HCT116 (cell line): Measurements from ENCODE around the gene KLHDC7B. TPM values are rescaled to one million over a fixed set of nuclear protein-coding genes. Genes with fewer than 3 reads are reported as not detected.

Experiments
- ATAC-seq: fragments of 200-7000 bp; cut with Tn5 transposase; 2 replicates; pipeline ENCODE4 v1.9.1; 2020; ENCODE audit warnings: mild to moderate bottlenecking, moderate library complexity
- BruUV-seq: library from RNA; stranded (reverse); fragments of 400-500 nt; replicated peaks from 2 replicates; lab custom pipeline; 2021; lab: Mats Ljungman, UMichigan
- CTCF ChIA-PET: fragments of 300-600 bp; sonication (Branson Sonifier 250); formaldehyde crosslinking; loops from one replicate; lab custom pipeline; 2021; ENCODE audit warnings: antibody characterized with exemption; lab: Charles Lee
- POLR2A ChIA-PET: fragments of 300-600, 350-600 bp; sonication (Branson Sonifier 250); formaldehyde crosslinking; loops from one replicate; lab custom pipeline; 2021; ENCODE audit warnings: antibody characterized with exemption; lab: Charles Lee
- RAD21 ChIA-PET, 2 experiments: fragments of 300-600 bp; sonication (Branson Sonifier 250); formaldehyde crosslinking; loops; one replicate each; lab custom pipeline; 2023; ENCODE audit warnings: low total read pairs in 2 of 2; ENCODE audit not compliant: uncharacterized antibody in 2 of 2, unreplicated experiment in 2 of 2, low non-redundant PET in 1 of 2; lab: Charles Lee
- DNase-seq: peaks from one replicate; pipeline ENCODE4 v3.0.0-alpha.2; 2010; ENCODE audit warnings: low read depth, low spot score
- H2AFZ ChIP-seq: fragments of 200-600 bp; shearing (Covaris generic), sonication (generic); 2 replicates; pipeline ENCODE4 v1.6.1; 2017; ENCODE audit warnings: low read depth, mixed run types, mixed read lengths, antibody characterized with exemption, low read length; ENCODE audit not compliant: poor library complexity, severe bottlenecking
- H3K27ac ChIP-seq: 2 replicates; pipeline ENCODE4 v1.5.1; 2012; ENCODE audit warnings: low read depth, low read length
- H3K27me3 ChIP-seq: fragments of 200-600 bp; sonication (generic); 2 replicates; pipeline ENCODE4 v1.6.1; 2016; ENCODE audit warnings: mixed run types, low read length, mixed read lengths; ENCODE audit not compliant: insufficient read depth
- H3K36me3 ChIP-seq, 2 experiments: fragments of 200-500 bp in 1 of 2; fragments of 200-600 bp in 1 of 2; sonication (Bioruptor generic) in 1 of 2; sonication (generic) in 1 of 2; 2 replicates each; pipeline versions ENCODE4 v1.5.1 to v1.6.1; 2014 to 2016; ENCODE audit warnings: low read length in 2 of 2, inconsistent platforms in 1 of 2, mixed read lengths in 1 of 2, mixed run types in 1 of 2; ENCODE audit not compliant: insufficient read depth in 2 of 2, control insufficient read depth in 1 of 2
- H3K4me1 ChIP-seq, 2 experiments: fragments of 200-600 bp in 1 of 2; sonication (generic) in 1 of 2; 2 replicates each; pipeline versions ENCODE4 v1.5.1 to v1.6.1; 2012 to 2017; ENCODE audit warnings: low read length in 2 of 2, inconsistent platforms in 1 of 2, mild to moderate bottlenecking in 1 of 2, mixed read lengths in 1 of 2, mixed run types in 1 of 2, moderate library complexity in 1 of 2; ENCODE audit not compliant: insufficient read depth in 2 of 2, control insufficient read depth in 1 of 2
- H3K4me2 ChIP-seq: fragments of 200-600 bp; sonication (generic); 2 replicates; pipeline ENCODE4 v1.6.1; 2017; ENCODE audit warnings: mixed run types, low read length, mixed read lengths
- H3K4me3 ChIP-seq, 2 experiments: fragments of 200-600 bp in 1 of 2; sonication (generic) in 1 of 2; replicated peaks in 1 of 2; 2 replicates each; pipeline ENCODE4 v1.5.1; 2011 to 2016; ENCODE audit warnings: low read length in 2 of 2, control low read depth in 1 of 2, low read depth in 1 of 2, mild to moderate bottlenecking in 1 of 2, mixed read lengths in 1 of 2, mixed run types in 1 of 2
- H3K79me2 ChIP-seq: fragments of 200-600 bp; sonication (generic); 2 replicates; pipeline ENCODE4 v1.6.1; 2017; ENCODE audit warnings: mild to moderate bottlenecking, mixed run types, low read length, moderate library complexity, mixed read lengths; ENCODE audit not compliant: insufficient read depth
- H3K9ac ChIP-seq: fragments of 200-600 bp; sonication (generic); 2 replicates; pipeline ENCODE4 v1.6.1; 2016; ENCODE audit warnings: low read length, mixed read lengths
- H3K9me2 ChIP-seq: fragments of 200-600 bp; sonication (generic), shearing (Covaris generic); 2 replicates; pipeline ENCODE4 v1.6.1; 2017; ENCODE audit warnings: mixed run types, mild to moderate bottlenecking, moderate library complexity; ENCODE audit not compliant: insufficient read depth
- H3K9me3 ChIP-seq, 2 experiments: fragments of 200-500 bp in 1 of 2; fragments of 200-600 bp in 1 of 2; sonication (Bioruptor generic) in 1 of 2; sonication (generic) in 1 of 2; 2 replicates each; pipeline ENCODE4 v1.6.1; 2014 to 2017; ENCODE audit warnings: low read length in 2 of 2, mixed read lengths in 2 of 2, inconsistent platforms in 1 of 2, low read depth in 1 of 2, mild to moderate bottlenecking in 1 of 2, mixed run types in 1 of 2, moderate library complexity in 1 of 2; ENCODE audit not compliant: control insufficient read depth in 1 of 2, insufficient read depth in 1 of 2
- H4K20me1 ChIP-seq: fragments of 200-600 bp; sonication (generic), shearing (Covaris generic); 2 replicates; pipeline ENCODE4 v1.6.1; 2017; ENCODE audit warnings: mixed run types, mild to moderate bottlenecking, moderate library complexity; ENCODE audit not compliant: insufficient read depth
- ATF3 ChIP-seq: IDR thresholded peaks from 2 replicates; pipeline ENCODE4 v1.6.1; 2012
- CBX3 ChIP-seq: IDR thresholded peaks from 2 replicates; pipeline ENCODE4 v1.6.1; 2012; ENCODE audit warnings: low read depth
- ELF1 ChIP-seq: IDR thresholded peaks from 2 replicates; pipeline ENCODE4 v1.6.1; 2012; ENCODE audit warnings: low read depth, borderline replicate concordance
- EZH2phosphoT487 ChIP-seq: fragments of 200-600 bp; IDR thresholded peaks from 2 replicates; pipeline ENCODE4 v1.6.1; 2018; ENCODE audit warnings: antibody characterized with exemption, borderline replicate concordance
- FOSL1 ChIP-seq: IDR thresholded peaks from 2 replicates; pipeline ENCODE4 v1.6.1; 2012; ENCODE audit warnings: low read depth
- POLR2A ChIP-seq: IDR thresholded peaks from 2 replicates; pipeline ENCODE4 v1.7.0; 2011; ENCODE audit warnings: borderline replicate concordance; ENCODE audit not compliant: insufficient read depth, insufficient read length; ENCODE audit errors: extremely low read depth
- POLR2AphosphoS5 ChIP-seq: IDR thresholded peaks from 2 replicates; pipeline ENCODE4 v1.6.1; 2011; ENCODE audit warnings: mild to moderate bottlenecking, low read depth, low read length, moderate library complexity
- RAD21 ChIP-seq: IDR thresholded peaks from 2 replicates; pipeline ENCODE4 v1.6.1; 2012; ENCODE audit warnings: low read depth, mild to moderate bottlenecking
- SIN3A ChIP-seq: IDR thresholded peaks from 2 replicates; pipeline ENCODE4 v1.6.1; 2012; ENCODE audit warnings: low read depth
- SRF ChIP-seq: IDR thresholded peaks from 2 replicates; pipeline ENCODE4 v1.6.1; 2012; ENCODE audit warnings: low read depth
- TCF7L2 ChIP-seq: IDR thresholded peaks from 2 replicates; pipeline ENCODE4 v1.7.0; 2011; ENCODE audit warnings: borderline replicate concordance, inconsistent platforms; ENCODE audit not compliant: insufficient read depth, insufficient read length; ENCODE audit errors: extremely low read depth
- ZBTB33 ChIP-seq: IDR thresholded peaks from 2 replicates; pipeline ENCODE4 v1.6.1; 2011; ENCODE audit warnings: mild to moderate bottlenecking, low read length, moderate library complexity; ENCODE audit not compliant: insufficient replicate concordance; ENCODE audit errors: extremely low read depth
- ZFX ChIP-seq: fragments of 450-650 bp; IDR thresholded peaks from 2 replicates; pipeline ENCODE4 v1.6.1; 2017
- ZNF274 ChIP-seq: fragments of 200-500 bp; sonication (Bioruptor generic); IDR thresholded peaks from 2 replicates; pipeline ENCODE4 v1.6.1; 2014; ENCODE audit warnings: mild to moderate bottlenecking, low read depth, low read length, inconsistent platforms
- intact Hi-C: fragments of 100-400 bp; cut with micrococcal nuclease; formaldehyde crosslinking; loops from 2 replicates; pipeline ENCODE4 v1.10.0; 2022
- total RNA-seq: library from RNA; stranded (reverse); gene quantifications from one replicate; pipeline ENCODE4 v1.2.1, GENCODE V29; 2021; ENCODE audit not compliant: unreplicated experiment
- TF ChIP-seq, protein P1 (sequence below): IDR thresholded peaks from 2 replicates; pipeline ENCODE4 v1.6.1; 2012; ENCODE audit warnings: low read depth
- TF ChIP-seq, protein P2 (sequence below): IDR thresholded peaks from 2 replicates; pipeline ENCODE4 v1.6.1; 2012

The KLHDC7B gene
- total RNA-seq, 1 experiment from 2014 or later, result 0.69 TPM

DNA sequence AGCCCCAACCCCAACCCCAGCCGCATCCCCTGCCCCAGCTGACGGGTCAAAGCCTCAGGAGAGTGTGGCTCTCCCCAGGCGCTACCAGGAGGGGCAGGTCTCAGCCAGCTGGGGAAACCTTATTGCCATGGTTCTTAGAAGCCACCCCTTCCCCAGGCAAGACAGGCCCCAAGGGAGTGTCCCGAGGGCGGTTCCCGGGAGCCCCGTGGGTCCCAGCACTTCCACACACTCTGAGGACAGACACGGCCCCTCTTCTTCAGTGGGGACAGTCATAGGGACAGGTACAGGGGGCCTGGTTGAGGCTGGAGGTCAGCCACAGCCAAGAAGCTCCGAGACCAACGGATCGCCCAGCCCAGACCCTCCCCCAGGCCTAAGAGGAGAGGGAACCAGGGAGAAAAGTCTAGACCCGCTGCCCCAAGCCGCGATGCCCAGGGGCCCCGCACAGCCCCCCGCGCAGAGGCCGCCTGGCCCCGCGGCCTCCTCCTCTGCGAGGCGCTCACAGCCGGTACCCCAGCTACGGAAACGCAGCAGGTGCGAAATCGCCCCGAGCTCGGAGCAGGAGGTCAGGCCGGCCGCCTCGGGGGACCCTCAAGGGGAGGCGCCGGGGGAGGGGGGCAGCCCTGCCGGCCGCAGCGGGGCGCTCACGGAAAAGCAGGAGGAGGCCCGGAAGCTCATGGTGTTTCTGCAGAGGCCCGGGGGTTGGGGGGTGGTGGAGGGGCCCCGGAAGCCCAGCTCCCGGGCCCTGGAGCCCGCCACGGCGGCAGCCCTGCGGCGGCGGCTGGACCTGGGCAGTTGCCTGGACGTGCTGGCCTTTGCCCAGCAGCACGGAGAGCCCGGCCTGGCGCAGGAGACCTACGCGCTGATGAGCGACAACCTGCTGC is 2.6 kb downstream of the KLHDC7B start:
- Histone ChIP-seq H2AFZ (no peak overlapping the region), H3K27me3 (no peaks in the 10 kb centered on the region), H3K4me1 (peaks cover 10 to 17% of the 10 kb centered on the region in 2 experiments; a peak in 3 of 4 replicates), H3K27ac (no peak overlapping the region), H3K9ac (no peak overlapping the region), H3K36me3 (no peaks in the 10 kb centered on the region), H3K4me3 (no peak overlapping the region), H4K20me1 (no peaks in the 10 kb centered on the region), H3K9me3 (no peaks in the 10 kb centered on the region), H3K9me2 (no peaks in the 10 kb centered on the region), H3K79me2 (no peaks in the 10 kb centered on the region), H3K4me2 (no peak overlapping the region)
- no TSS peak for BruUV-seq
- ChIA-PET CTCF (interaction anchor here (1.6 kb wide), 1 partner anchor 23 kb away, joined by 5 read pairs; the partner anchor contains the start of gene SCO2), POLR2A (no interaction called here), RAD21 (no interaction called here)
- DNase-seq, result no peak
- TF ChIP-seq EZH2phosphoT487 (no peak), RAD21 (no peak), POLR2AphosphoS5 (no peak), SRF (no peak), ZFX (no peak), ZNF274 (no peak), ATF3 (no peak), POLR2A (no peak), ZBTB33 (no peak), CBX3 (no peak), FOSL1 (no peak), ELF1 (no peak), SIN3A (no peak), TCF7L2 (no peak)
- TF ChIP-seq, protein P1, sequence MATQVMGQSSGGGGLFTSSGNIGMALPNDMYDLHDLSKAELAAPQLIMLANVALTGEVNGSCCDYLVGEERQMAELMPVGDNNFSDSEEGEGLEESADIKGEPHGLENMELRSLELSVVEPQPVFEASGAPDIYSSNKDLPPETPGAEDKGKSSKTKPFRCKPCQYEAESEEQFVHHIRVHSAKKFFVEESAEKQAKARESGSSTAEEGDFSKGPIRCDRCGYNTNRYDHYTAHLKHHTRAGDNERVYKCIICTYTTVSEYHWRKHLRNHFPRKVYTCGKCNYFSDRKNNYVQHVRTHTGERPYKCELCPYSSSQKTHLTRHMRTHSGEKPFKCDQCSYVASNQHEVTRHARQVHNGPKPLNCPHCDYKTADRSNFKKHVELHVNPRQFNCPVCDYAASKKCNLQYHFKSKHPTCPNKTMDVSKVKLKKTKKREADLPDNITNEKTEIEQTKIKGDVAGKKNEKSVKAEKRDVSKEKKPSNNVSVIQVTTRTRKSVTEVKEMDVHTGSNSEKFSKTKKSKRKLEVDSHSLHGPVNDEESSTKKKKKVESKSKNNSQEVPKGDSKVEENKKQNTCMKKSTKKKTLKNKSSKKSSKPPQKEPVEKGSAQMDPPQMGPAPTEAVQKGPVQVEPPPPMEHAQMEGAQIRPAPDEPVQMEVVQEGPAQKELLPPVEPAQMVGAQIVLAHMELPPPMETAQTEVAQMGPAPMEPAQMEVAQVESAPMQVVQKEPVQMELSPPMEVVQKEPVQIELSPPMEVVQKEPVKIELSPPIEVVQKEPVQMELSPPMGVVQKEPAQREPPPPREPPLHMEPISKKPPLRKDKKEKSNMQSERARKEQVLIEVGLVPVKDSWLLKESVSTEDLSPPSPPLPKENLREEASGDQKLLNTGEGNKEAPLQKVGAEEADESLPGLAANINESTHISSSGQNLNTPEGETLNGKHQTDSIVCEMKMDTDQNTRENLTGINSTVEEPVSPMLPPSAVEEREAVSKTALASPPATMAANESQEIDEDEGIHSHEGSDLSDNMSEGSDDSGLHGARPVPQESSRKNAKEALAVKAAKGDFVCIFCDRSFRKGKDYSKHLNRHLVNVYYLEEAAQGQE, result no peak
- TF ChIP-seq, protein P2, sequence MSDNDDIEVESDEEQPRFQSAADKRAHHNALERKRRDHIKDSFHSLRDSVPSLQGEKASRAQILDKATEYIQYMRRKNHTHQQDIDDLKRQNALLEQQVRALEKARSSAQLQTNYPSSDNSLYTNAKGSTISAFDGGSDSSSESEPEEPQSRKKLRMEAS, result no peak
- no peak for ATAC-seq
- intact Hi-C loops, result no loop called here
